ENCODE results near the gene VPS9D1.
A peak's percentile ranks its signal among the peaks of the same experiment; 100 is the strongest.
"Not testable (repeated sequence)": the region's sequence is repeated elsewhere in the genome, so short reads cannot be mapped to it uniquely, and the experiment has no call there.

VPS9D1 gene

GRCh38 chr16:89691986-89692569, 28.6 kb downstream of the VPS9D1 start:
- DNase-seq: no peak

GRCh38 chr16:89691231-89691985, 29.3 kb downstream of the VPS9D1 start:
- no peak for DNase-seq

GRCh38 chr16:89690392-89690901, 30.3 kb downstream of the VPS9D1 start:
- DNase-seq: no peak

- DNase-seq: not testable (repeated sequence)
Measured at GRCh38 chr16:89689621-89690020, 31.1 kb downstream of the VPS9D1 start.

GRCh38 chr16:89689142-89689541, 31.6 kb downstream of the VPS9D1 start:
- no peak for DNase-seq

GRCh38 chr16:89688395-89688794, 32.3 kb downstream of the VPS9D1 start:
- DNase-seq: no peak

GRCh38 chr16:89687092-89687940, 33.4 kb downstream of the VPS9D1 start:
- peak; percentile 69 for DNase-seq

GRCh38 chr16:89686520-89687091, 34.1 kb downstream of the VPS9D1 start, which contains the start of gene CDK10:
Gene CDK10, plus strand, starts transcription at chr16:89686689. Its CDS starts 22 bp downstream, at chr16:89686711.
- peak; percentile 88 for DNase-seq

- DNase-seq: no peak
Measured at GRCh38 chr16:89685916-89686315, 34.8 kb downstream of the VPS9D1 start.

- no peak for DNase-seq
Measured at GRCh38 chr16:89678258-89678657, 42.4 kb downstream of the VPS9D1 start.

GRCh38 chr16:89672177-89672941, 48.3 kb downstream of the VPS9D1 start:
- DNase-seq: no peak

GRCh38 chr16:89671565-89671964, 49.1 kb downstream of the VPS9D1 start:
- not testable (repeated sequence) for DNase-seq

GRCh38 chr16:89670496-89671431, 49.9 kb downstream of the VPS9D1 start:
- no peak for DNase-seq

- no peak for DNase-seq
Measured at GRCh38 chr16:89669755-89670154, 50.9 kb downstream of the VPS9D1 start.

GRCh38 chr16:89668790-89669158, 51.9 kb downstream of the VPS9D1 start:
- DNase-seq: no peak

GRCh38 chr16:89667633-89668032, 53.1 kb downstream of the VPS9D1 start:
- no peak for DNase-seq

GRCh38 chr16:89667000-89667399, 53.7 kb downstream of the VPS9D1 start:
- not testable (repeated sequence) for DNase-seq

GRCh38 chr16:89664238-89664637, 56.5 kb downstream of the VPS9D1 start:
- DNase-seq: not testable (repeated sequence)

GRCh38 chr16:89661215-89661614, 59.5 kb downstream of the VPS9D1 start:
- no peak for DNase-seq

- DNase-seq: no peak
Measured at GRCh38 chr16:89660146-89660545, 60.6 kb downstream of the VPS9D1 start.
